ENCODE data around the gene PHTF1. TPM values are rescaled to one million over a fixed set of nuclear protein-coding genes. Genes with fewer than 3 reads are reported as not detected.

The PHTF1 gene
- polyA plus RNA-seq, 4 donors, result 23.3 to 24.8 (median 23.9) TPM

Other genes starting within 250 kb of the PHTF1 start
- 10 to 100 TPM; 24.1 to 32.5 (median 27.7) TPM for gene RSBN1, start 53.0 kb upstream of the PHTF1 start, polyA plus RNA-seq (ENCODE audit: insufficient read length in 4 of 4)
- under 1 TPM; 0.27 to 0.51 (median 0.44) TPM for gene PTPN22, start 112.2 kb upstream of the PHTF1 start, polyA plus RNA-seq (ENCODE audit: insufficient read length in 4 of 4)
- gene BCL2L15, start 128.1 kb upstream of the PHTF1 start, polyA plus RNA-seq (ENCODE audit: insufficient read length in 4 of 4), result under 1 TPM; 0.56 to 0.90 (median 0.63) TPM
- gene AP4B1, start 145.3 kb upstream of the PHTF1 start, polyA plus RNA-seq (ENCODE audit: insufficient read length in 4 of 4), result 10 to 100 TPM; 24.0 to 33.0 (median 26.0) TPM
- 10 to 100 TPM; 10.2 to 12.7 (median 11.1) TPM for gene DCLRE1B, start 145.8 kb upstream of the PHTF1 start, polyA plus RNA-seq (ENCODE audit: insufficient read length in 4 of 4)
- gene HIPK1, start 169.8 kb upstream of the PHTF1 start, polyA plus RNA-seq (ENCODE audit: insufficient read length in 4 of 4), result 10 to 100 TPM; 38.7 to 47.9 (median 44.7) TPM
- 100 to 1,000 TPM; 131 to 178 (median 166) TPM for gene OLFML3, start 220.0 kb upstream of the PHTF1 start, polyA plus RNA-seq (ENCODE audit: insufficient read length in 4 of 4)